Measurements from ENCODE around the gene TAOK3.

GRCh38 chr12:118354903-118355302, 17.8 kb downstream of the TAOK3 start:
- TF ChIP-seq CTCF (IDR thresholded peaks at IDR 0.05; ENCODE audit: insufficient read depth, low read depth, low read length) (no peak), EZH2 (IDR thresholded peaks at IDR 0.05; ENCODE audit: insufficient read depth, low read length) (no peak)

All from astrocyte (in vitro differentiated cells and primary cell).